ENCODE results near the gene CTDP1.

Gene CTDP1

GRCh38 chr18:79786304-79786703 is 106.7 kb downstream of the CTDP1 start:
- DNase-seq, result peak; percentile 53

GRCh38 chr18:79786786-79787526 is 107.4 kb downstream of the CTDP1 start:
- peak; percentile 41 for DNase-seq

DNA sequence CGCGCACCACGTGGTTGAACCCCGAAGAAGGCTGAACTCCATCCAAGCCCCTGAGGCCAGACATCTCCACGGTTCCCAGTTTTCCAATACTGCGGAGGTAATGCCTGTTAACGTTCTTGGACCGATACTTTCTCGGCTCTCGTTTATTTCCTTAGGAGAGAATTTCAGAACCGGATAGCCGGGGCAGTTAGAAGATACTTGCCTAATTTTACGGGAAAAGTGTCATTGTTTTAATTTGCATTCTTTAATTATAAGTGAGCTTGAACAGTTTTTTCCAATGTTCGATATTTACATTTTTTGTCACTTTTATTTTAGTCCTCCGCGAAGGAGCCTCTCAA is 107.9 kb downstream of the CTDP1 start:
- DNase-seq, result no peak

DNA sequence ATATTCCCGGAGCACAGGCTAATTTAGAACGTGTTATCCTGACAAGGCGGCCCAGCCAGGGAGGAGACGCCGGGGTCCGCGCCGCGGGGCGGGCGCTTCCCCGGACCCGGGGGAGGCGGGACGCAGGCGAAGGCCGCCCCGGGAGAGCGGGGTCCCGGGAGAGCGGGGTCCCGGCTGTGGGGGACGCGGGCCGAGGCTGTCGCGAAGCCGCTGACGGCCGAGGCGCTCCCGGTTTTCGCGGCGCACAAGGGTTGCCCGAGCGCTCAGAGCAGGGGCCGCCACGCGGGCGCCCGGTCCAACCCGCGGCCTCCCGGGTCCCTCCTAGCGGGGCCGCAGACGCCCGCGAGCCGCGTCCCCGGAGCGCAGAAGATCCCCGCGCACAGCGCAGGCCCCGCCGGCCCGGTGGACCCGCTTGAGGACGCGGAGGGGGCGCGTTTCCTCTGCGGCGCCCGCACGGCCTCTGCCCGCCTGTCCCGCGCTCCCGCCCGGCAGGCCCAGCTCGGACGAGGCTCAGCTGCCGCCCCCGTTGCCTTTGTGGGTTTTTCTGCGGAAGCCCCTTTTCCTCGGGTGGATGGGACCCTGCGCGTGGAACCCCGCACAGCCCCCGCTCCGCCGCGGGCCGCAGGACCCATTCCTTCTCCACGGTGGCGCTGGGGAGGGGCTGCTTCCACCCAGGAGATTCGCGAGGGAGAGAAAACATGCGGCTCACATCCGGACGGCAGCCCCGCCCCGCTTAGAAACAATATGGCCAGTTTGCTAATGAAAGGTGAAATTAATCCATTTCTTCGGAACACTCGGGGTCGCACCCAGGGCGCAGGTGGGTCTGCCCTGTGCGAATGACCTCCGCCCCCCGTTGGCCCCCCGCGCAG is 108.5 kb downstream of the CTDP1 start:
- peak; percentile 30 for DNase-seq

DNA sequence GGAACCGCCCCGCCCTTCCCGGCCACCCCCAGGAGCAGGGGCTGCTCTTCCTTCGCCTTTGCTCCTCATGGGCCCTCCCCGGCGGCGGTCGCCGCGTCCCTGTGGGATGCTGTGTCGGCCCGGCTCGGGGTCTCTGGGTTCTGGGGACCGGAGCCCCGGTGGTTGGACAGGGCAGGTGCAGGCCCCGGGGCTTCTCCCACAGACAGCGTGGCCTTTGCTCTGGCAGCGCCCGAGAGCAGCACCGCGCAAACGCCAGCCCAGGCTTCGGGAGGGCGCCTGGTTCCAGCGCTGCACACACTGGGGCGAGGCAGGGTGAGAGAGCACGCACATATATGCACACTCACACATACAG is 109.1 kb downstream of the CTDP1 start:
- peak; percentile 53 for DNase-seq

DNA sequence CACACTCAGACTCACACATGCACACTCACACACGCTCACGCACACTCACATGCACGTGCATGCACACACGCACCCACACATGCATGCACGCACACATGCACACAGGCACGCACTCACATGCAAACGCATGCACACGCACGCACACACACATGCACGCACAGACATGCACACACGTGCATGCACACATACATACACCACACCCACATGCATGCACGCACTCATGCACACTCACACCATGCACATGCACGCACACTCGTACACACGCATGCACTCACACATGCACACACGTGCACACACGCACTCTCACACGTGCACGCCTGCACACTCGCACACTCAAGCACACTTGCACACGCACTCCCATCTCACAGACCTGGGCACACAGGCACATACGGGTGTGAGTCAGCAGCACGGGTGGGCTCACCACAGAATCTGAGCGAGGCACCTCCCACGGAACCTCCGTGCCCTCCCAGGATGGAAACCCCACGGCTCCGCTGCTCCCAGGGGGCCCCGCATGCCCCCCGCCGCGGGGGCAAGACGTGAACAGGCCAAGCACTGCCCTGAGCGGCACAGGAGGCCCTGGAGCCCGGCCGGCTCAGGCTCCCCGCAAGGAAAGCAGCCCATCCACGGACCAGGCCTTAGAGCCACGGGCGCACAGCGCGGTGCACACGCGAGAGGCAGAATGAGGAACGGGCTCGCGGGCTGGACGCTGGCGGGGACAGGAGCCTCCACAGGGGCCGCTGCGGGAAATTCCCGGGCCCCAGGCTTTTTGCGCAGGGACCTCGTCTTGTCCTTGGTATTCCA is 109.7 kb downstream of the CTDP1 start:
- peak; percentile 51 for DNase-seq

GRCh38 chr18:79789901-79790890 is 110.6 kb downstream of the CTDP1 start:
- DNase-seq, result peak; percentile 46

DNA sequence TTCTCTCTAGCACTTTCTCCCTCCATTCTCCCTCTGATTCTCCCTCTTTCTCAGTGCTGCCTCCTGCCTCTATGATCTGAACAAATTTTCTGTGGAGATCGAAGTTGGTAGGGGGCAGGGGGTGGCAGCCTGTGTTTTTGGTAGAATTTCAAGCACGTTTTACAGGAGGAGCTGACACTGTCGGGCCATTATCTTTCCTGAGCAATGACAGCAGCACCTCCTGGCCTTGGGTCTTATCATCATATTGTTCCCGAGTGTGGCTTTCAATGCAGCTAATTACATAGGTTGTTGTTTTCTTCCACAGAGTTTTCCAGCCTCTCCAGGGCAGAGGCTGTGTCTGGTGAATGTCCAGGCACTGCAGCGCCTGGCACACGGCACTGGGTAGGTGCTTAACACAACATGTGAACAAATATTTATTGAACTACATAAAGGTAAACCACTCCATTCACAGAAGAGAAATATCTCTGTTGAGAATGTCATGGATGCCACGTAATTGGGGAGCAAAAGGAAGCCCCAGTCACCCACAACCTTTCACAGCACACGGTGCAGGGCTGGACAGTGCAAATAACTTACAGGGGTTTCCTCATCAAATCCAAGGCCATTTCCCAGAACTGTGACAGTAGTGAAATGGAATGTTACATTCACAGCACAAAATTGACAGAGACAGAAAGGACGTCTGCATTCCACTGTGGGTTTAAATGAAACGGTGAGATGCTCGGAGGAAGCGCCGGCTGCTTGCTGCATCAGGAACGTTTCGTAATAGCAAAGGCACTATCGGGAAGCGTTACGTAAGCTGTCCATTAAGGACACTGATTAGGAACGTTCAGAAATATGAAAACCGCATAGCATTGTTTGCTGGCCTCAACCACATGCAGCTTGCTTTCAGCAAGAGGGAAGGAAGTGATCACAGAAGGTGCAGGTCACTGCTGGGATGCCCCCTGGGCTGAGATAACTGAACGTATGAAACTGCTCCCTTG is 111.7 kb downstream of the CTDP1 start:
- DNase-seq, result peak; percentile 21

DNA sequence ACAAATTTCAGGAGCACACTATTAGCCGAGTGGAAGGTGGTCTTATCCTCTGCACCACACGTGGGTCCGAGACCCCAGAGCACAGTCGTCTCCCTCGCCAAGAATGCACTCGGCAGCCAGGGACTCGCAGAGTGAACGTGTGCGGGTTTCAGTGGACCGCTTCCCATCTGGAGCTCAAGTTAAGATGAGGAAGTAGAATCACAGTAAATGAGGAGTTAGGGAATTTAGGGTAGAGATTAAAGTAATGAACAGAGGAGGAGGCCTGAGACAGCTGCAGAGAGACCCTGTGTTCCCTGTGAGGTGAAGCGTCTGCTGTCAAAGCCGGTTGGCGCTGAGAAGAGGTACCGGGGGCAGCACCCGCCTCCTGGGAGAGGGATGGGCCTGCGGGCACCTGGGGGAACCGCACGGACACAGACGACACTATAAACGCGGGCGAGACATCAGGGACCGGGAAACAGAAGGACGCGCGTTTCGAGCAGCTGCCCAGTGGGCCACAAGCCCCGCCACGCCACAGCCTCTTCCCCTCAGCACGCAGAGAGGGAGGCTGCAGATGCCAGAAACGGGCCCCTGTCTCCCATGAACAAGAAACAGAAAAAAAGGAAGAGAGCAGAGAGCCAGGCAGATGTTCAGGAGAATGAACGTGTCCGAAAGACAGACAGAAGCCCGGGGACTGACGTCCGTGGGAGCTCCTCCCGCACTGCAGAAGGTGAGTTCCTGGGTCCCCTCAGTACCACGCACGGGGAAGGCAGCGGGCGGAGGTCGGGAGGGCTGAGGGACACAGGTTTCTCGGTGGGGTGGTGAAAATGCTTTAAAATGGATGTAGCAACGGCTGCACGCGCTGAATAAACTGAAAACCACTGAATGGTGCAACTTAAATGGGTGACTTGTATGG is 112.7 kb downstream of the CTDP1 start:
- DNase-seq, result peak; percentile 21

DNA sequence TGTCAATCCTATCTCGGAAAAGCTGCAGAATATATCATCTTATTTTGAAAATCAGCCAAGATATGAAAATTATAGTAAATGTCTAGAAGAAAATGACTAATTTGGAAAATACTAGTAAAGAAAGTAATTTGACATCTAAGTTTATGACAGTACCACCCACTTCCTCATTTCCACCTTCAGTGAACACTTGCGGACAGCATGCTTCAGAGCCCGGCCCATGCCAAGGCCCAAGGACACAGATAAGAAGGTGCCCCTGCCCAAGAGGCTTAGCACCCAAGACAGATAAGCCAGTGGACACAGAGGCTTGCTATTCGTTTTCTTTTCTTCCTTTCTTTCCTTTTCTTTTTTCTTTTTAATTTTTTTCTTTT is 113.4 kb downstream of the CTDP1 start:
- peak; percentile 25 for DNase-seq

DNA sequence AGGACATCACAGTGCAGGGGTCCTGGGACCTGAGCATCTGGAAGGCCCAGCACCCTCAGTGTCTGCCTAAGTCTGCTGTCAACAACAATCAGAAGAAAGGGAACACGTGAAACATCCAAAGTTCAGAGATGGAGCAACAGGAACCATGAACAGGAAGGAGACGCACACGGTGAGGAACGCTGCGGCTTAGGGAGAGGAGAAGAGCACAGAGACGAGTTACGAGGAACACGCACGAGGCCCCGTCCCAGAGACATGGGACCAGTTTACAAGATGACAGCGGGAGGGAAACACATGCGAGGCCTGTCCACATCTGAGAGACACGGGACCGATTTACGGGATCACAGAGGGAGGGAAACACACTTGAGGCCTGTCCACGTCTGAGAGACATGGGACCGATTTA is 115.2 kb downstream of the CTDP1 start:
- DNase-seq, result no peak

DNA sequence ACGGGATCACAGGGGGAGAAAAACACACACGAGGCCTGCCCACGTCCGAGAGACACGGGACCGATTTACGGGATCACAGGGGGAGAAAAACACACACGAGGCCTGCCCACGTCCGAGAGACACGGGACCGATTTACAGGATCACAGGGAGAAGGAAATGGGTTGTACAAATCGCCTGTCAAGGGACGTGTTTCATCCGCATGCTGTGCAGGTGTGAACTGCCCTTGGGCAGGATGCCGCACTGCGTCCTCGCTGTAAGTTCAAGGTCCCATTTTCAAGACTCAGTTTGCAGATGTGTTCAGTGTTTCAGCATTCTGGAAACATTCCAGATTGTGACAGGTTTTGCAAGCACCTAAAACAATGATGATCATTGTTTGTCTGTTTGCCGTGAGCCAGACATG is 115.8 kb downstream of the CTDP1 start:
- DNase-seq, result no peak

DNA sequence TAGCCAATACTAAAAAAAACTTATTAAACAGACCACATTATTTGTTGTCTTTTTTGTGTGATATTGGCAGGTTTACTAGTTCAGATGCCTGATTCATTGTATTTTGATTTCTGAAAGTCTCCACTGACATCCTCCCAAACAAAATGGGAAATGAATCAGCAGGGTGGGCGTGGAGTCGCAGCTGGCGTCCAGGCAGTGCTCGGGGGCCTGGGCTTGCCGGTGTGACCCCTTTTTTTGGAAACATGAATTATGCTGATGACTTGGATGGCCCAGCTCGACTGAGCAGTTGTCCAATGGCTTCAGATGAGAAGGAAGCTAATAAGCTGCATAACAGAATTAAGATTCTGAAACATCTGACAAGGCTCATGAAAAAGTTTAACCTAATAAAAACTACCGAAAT is 116.4 kb downstream of the CTDP1 start:
- no peak for DNase-seq

DNA sequence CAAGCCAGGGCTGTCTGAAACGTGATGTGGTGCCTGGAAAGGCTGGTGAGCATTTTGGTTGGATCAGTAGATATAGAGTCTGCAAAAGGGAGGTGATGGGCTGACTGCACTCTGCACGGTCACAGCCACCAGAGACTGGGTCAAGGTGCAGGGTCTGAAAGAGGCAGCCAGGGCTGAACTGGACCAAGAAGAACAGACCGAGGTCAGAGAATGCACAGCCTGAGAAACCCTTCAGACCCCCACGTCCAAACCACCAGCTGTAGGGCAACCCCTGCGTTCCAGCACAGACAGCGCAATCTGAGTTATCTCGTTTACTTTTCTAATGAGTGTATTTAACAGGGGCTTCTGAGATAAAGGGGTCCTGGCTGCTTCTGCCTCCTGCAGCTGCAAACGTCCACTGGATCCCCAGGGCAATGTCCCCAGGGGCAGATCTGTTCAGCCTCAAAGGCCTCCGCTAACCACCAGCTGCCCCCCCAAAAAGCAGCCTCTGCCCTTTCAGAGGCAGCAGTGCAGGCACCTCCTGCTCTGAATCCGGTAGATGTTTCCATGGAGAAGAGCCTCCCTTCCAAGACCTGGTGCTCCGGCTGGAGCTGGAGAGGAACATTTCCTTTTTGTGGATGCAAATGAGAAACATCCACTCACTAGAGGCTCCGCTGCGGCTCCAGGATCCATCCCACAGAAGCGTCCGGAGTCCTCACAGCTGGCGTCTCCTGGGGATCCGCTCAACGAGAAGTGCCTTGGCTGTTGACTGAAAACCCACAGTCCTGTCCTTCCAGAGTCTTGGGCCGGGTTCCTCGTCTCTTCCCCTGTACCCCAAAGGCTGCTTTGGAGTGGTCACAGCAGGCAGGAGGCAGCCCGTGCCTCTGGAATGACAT is 117.2 kb downstream of the CTDP1 start:
- DNase-seq, result no peak

- no peak for DNase-seq
These were observed 118.1 kb downstream of the CTDP1 start, which contains the start of gene KCNG2 for GRCh38 chr18:79797518-79798345. Gene KCNG2 (plus strand): TSS chr18:79797938. CDS start chr18:79863668, 65,730 bp downstream.

GRCh38 chr18:79798346-79798998 is 118.9 kb downstream of the CTDP1 start:
- no peak for DNase-seq

DNA sequence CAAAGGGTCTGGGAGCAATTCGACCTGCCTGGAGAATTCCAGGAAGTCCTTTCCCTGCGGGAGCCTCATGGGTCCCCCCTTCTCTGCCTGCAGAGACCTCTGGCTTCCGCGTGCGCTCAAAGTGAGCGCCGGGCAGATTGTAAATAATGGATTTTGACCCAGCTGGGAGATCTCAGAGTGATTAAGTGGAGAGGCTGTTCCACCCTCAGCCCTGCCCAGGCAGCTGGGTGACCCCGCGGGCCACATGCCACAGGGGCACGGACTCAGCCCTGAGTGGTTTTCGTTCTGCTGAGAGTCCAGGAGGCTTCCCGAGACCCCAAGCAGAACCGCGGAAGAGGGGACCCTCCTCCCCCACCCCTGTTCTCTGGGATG is 119.4 kb downstream of the CTDP1 start:
- DNase-seq, result no peak
